GM21528 (cell line): ENCODE data around the gene DMRT2.

Source experiments
- ATAC-seq: cut with Tn5 transposase; IDR thresholded peaks from one replicate; pipeline ENCODE4 v1.9.1; 2021; ENCODE audit warnings: mild to moderate bottlenecking, moderate library complexity; ENCODE audit not compliant: unreplicated experiment, low FRiP score

Gene DMRT2

GRCh38 chr9:1085086-1085485, 34.9 kb downstream of the DMRT2 start:
- ATAC-seq, result no peak

GRCh38 chr9:1086517-1086916, 36.4 kb downstream of the DMRT2 start:
- ATAC-seq, result no peak

- no peak for ATAC-seq
Measured at GRCh38 chr9:1087120-1087881, 37.1 kb downstream of the DMRT2 start.

- no peak for ATAC-seq
Measured at GRCh38 chr9:1094749-1095148, 44.6 kb downstream of the DMRT2 start.

GRCh38 chr9:1096155-1096964, 46.2 kb downstream of the DMRT2 start:
- no peak for ATAC-seq

- no peak for ATAC-seq
Measured at GRCh38 chr9:1098551-1098950, 48.4 kb downstream of the DMRT2 start.

- no peak for ATAC-seq
Measured at GRCh38 chr9:1100201-1100600, 50.0 kb downstream of the DMRT2 start.

GRCh38 chr9:1100945-1101344, 50.8 kb downstream of the DMRT2 start:
- no peak for ATAC-seq

GRCh38 chr9:1101846-1102641, 51.9 kb downstream of the DMRT2 start:
- no peak for ATAC-seq

- ATAC-seq, result no peak
Measured at GRCh38 chr9:1102642-1102970, 52.4 kb downstream of the DMRT2 start.
